ENCODE measurements around the gene DIP2B. TPM values are rescaled to one million over a fixed set of nuclear protein-coding genes. Genes with fewer than 3 reads are reported as not detected.

The DIP2B gene
- total RNA-seq, 1 experiment from 2014 or later, result 26.1 TPM

GRCh38 chr12:50678650-50679365 lies 174.0 kb downstream of the DIP2B start:
- no peak overlapping the region for H3K27ac Mint-ChIP-seq
- no peaks in the 10 kb centered on the region for H3K9me3 Mint-ChIP-seq
- POLR2A ChIA-PET, result no interaction called here
- no peaks in the 10 kb centered on the region for H3K4me1 Mint-ChIP-seq
- DNase-seq (ENCODE audit: low spot score) (no peak), ATAC-seq (no peak)
- no peaks in the 10 kb centered on the region for H3K27me3 Mint-ChIP-seq (ENCODE audit: low read depth)
- H3K36me3 Mint-ChIP-seq, result peaks cover 45% of the 10 kb centered on the region
- TF ChIP-seq GABPB1 (CRISPR knock-in tag; IDR thresholded peaks at IDR 0.05) (no peak), SP1 (CRISPR knock-in tag; conservative IDR thresholded peaks at IDR 0.05) (no peak), NR3C1 (CRISPR knock-in tag; conservative IDR thresholded peaks at IDR 0.05; ENCODE audit: low read depth) (no peak), ZNF396 (CRISPR knock-in tag; IDR thresholded peaks at IDR 0.05; ENCODE audit: borderline replicate concordance) (no peak), USF1 (CRISPR knock-in tag; IDR thresholded peaks at IDR 0.05) (no peak), ZNF138 (CRISPR knock-in tag; conservative IDR thresholded peaks at IDR 0.05) (no peak), ZNF121 (CRISPR knock-in tag; IDR thresholded peaks at IDR 0.05) (no peak), PREB (CRISPR knock-in tag; IDR thresholded peaks at IDR 0.05; ENCODE audit: borderline replicate concordance) (no peak), PRRX2 (CRISPR knock-in tag; IDR thresholded peaks at IDR 0.05) (no peak), RORB (CRISPR knock-in tag; IDR thresholded peaks at IDR 0.05) (no peak), RELA (CRISPR knock-in tag; IDR thresholded peaks at IDR 0.05; ENCODE audit: borderline replicate concordance) (no peak), SOX15 (CRISPR knock-in tag; IDR thresholded peaks at IDR 0.05) (no peak), ZNF532 (CRISPR knock-in tag; IDR thresholded peaks at IDR 0.05; ENCODE audit: borderline replicate concordance) (no peak)
- CTCF ChIA-PET, result no interaction called here
- H3K4me3 Mint-ChIP-seq, result no peak overlapping the region

GRCh38 chr12:50679612-50680011 lies 174.8 kb downstream of the DIP2B start:
- CTCF ChIA-PET, result no interaction called here
- Mint-ChIP-seq H3K4me3 (no peak overlapping the region), H3K9me3 (no peaks in the 10 kb centered on the region)

More at GRCh38 chr12:50679612-50680011, 174.8 kb downstream of the DIP2B start:
- TF ChIP-seq AFF4 (CRISPR knock-in tag; IDR thresholded peaks at IDR 0.05; ENCODE audit: borderline replicate concordance) (no peak), ZNF263 (CRISPR knock-in tag; IDR thresholded peaks at IDR 0.05; ENCODE audit: low read depth) (no peak), SMAD3 (CRISPR knock-in tag; IDR thresholded peaks at IDR 0.05; ENCODE audit: borderline replicate concordance) (no peak), STAT6 (CRISPR knock-in tag; conservative IDR thresholded peaks at IDR 0.05; ENCODE audit: low read depth) (no peak), JAZF1 (CRISPR knock-in tag; IDR thresholded peaks at IDR 0.05) (no peak), ZNF396 (CRISPR knock-in tag; IDR thresholded peaks at IDR 0.05; ENCODE audit: borderline replicate concordance) (no peak), ATF6 (CRISPR knock-in tag; IDR thresholded peaks at IDR 0.05) (no peak)
- no peak overlapping the region for H3K27ac Mint-ChIP-seq
- DNase-seq (ENCODE audit: low spot score), result no peak
- no peaks in the 10 kb centered on the region for H3K4me1 Mint-ChIP-seq
- POLR2A ChIA-PET, result interaction anchor here (0.6 kb wide), 1 partner anchor 299 kb away, joined by 4 read pairs; no protein-coding TSS in a partner anchor
- H3K27me3 Mint-ChIP-seq (ENCODE audit: low read depth), result no peaks in the 10 kb centered on the region
- no peak for ATAC-seq
- H3K36me3 Mint-ChIP-seq, result peaks cover 39% of the 10 kb centered on the region
